Liver (tissue), 9 donors: ENCODE results near the gene ABHD14A. TPM values are rescaled to one million over a fixed set of nuclear protein-coding genes. Genes with fewer than 3 reads are reported as not detected.

ENCODE experiments used
- DNase-seq: peaks from one replicate; pipeline ENCODE4 v3.0.0-alpha.2; 2017; ENCODE audit warnings: low spot score
- H3K27ac ChIP-seq, 2 donors: one replicate each; pipeline ENCODE4 v1.7.0; 2013; ENCODE audit warnings: inconsistent platforms in 2 of 2, low read length in 2 of 2, control low read depth in 1 of 2, low read depth in 1 of 2, mild to moderate bottlenecking in 1 of 2
- H3K27me3 ChIP-seq, 4 donors: one replicate each; pipeline versions ENCODE4 v1.6.1 to v1.7.0; 2013; ENCODE audit warnings: low read length in 3 of 4, inconsistent platforms in 1 of 4, mild to moderate bottlenecking in 1 of 4, moderate library complexity in 1 of 4; ENCODE audit not compliant: control insufficient read depth in 4 of 4, insufficient read depth in 4 of 4
- H3K36me3 ChIP-seq, 4 donors: one replicate each; pipeline versions ENCODE4 v1.6.1 to v1.7.0; 2013; ENCODE audit warnings: low read length in 3 of 4, mild to moderate bottlenecking in 3 of 4, low read depth in 1 of 4, moderate library complexity in 1 of 4; ENCODE audit not compliant: control insufficient read depth in 4 of 4, insufficient read depth in 3 of 4
- H3K4me1 ChIP-seq, 4 donors: one replicate each; pipeline versions ENCODE4 v1.6.1 to v1.7.0; 2013; ENCODE audit warnings: low read length in 3 of 4, mild to moderate bottlenecking in 3 of 4, moderate library complexity in 1 of 4; ENCODE audit not compliant: control insufficient read depth in 4 of 4, insufficient read depth in 4 of 4
- H3K4me3 ChIP-seq, 3 donors: one replicate each; pipeline versions ENCODE4 v1.6.1 to v1.7.0; 2013; ENCODE audit warnings: low read length in 3 of 3, control low read depth in 1 of 3, low read depth in 1 of 3, mild to moderate bottlenecking in 1 of 3
- H3K9ac ChIP-seq, 2 donors: one replicate each; pipeline ENCODE4 v1.7.0; 2013; ENCODE audit warnings: low read length in 2 of 2, mild to moderate bottlenecking in 2 of 2, moderate library complexity in 2 of 2, control low read depth in 1 of 2, low read depth in 1 of 2
- H3K9me3 ChIP-seq, 4 donors: one replicate each; pipeline versions ENCODE4 v1.6.1 to v1.7.0; 2013; ENCODE audit warnings: low read length in 3 of 4; ENCODE audit not compliant: control insufficient read depth in 4 of 4
- CTCF ChIP-seq: fragments of 150-350 bp; IDR thresholded peaks from 2 replicates; pipeline ENCODE4 v1.5.1; 2017; ENCODE audit warnings: improper control_type of control experiment, low read depth, low read length; ENCODE audit not compliant: missing input control
- EGR1 ChIP-seq, 2 donors: IDR thresholded peaks; 2 replicates each; pipeline ENCODE4 v1.6.1; 2016 to 2018; ENCODE audit warnings: antibody characterized with exemption in 2 of 2, low read depth in 2 of 2
- FOXA1 ChIP-seq: IDR thresholded peaks from 2 replicates; pipeline ENCODE4 v1.6.1; 2016; ENCODE audit warnings: antibody characterized with exemption
- FOXA2 ChIP-seq: IDR thresholded peaks from 2 replicates; pipeline ENCODE4 v1.6.1; 2016; ENCODE audit warnings: antibody characterized with exemption
- GABPA ChIP-seq, 2 donors: IDR thresholded peaks in 1 of 2; conservative IDR thresholded peaks in 1 of 2; 2 replicates each; pipeline ENCODE4 v1.6.1; 2016; ENCODE audit warnings: antibody characterized with exemption in 2 of 2, mild to moderate bottlenecking in 1 of 2, moderate library complexity in 1 of 2
- HNF4A ChIP-seq, 2 donors: conservative IDR thresholded peaks; 2 replicates each; pipeline ENCODE4 v1.6.1; 2016; ENCODE audit warnings: antibody characterized with exemption in 2 of 2, mild to moderate bottlenecking in 2 of 2
- HNF4G ChIP-seq: IDR thresholded peaks from 2 replicates; pipeline ENCODE4 v1.6.1; 2016; ENCODE audit warnings: antibody characterized with exemption
- JUND ChIP-seq, 2 donors: IDR thresholded peaks; 2 replicates each; pipeline ENCODE4 v1.6.1; 2016; ENCODE audit warnings: antibody characterized with exemption in 2 of 2
- MAX ChIP-seq: IDR thresholded peaks from 2 replicates; pipeline ENCODE4 v1.6.1; 2016; ENCODE audit warnings: antibody characterized with exemption
- NR2F2 ChIP-seq: IDR thresholded peaks from 2 replicates; pipeline ENCODE4 v1.6.1; 2016; ENCODE audit warnings: antibody characterized with exemption
- RAD21 ChIP-seq, 2 donors: IDR thresholded peaks; 2 replicates each; pipeline ENCODE4 v1.6.1; 2016; ENCODE audit warnings: antibody characterized with exemption in 2 of 2, mild to moderate bottlenecking in 2 of 2
- REST ChIP-seq: IDR thresholded peaks from 2 replicates; pipeline ENCODE4 v1.6.1; 2016; ENCODE audit warnings: antibody characterized with exemption, mild to moderate bottlenecking
- RXRA ChIP-seq, 2 donors: IDR thresholded peaks; 2 replicates each; pipeline ENCODE4 v1.6.1; 2017 to 2018; ENCODE audit warnings: antibody characterized with exemption in 2 of 2, mild to moderate bottlenecking in 1 of 2
- SP1 ChIP-seq: IDR thresholded peaks from 2 replicates; pipeline ENCODE4 v1.6.1; 2018; ENCODE audit warnings: antibody characterized with exemption, mild to moderate bottlenecking
- TAF1 ChIP-seq: conservative IDR thresholded peaks from 2 replicates; pipeline ENCODE4 v1.6.1; 2016; ENCODE audit warnings: antibody characterized with exemption, mild to moderate bottlenecking
- YY1 ChIP-seq: IDR thresholded peaks from 2 replicates; pipeline ENCODE4 v1.6.1; 2016; ENCODE audit warnings: antibody characterized with exemption, mild to moderate bottlenecking
- ZBTB33 ChIP-seq: IDR thresholded peaks from 2 replicates; pipeline ENCODE4 v1.6.1; 2016; ENCODE audit warnings: antibody characterized with exemption
- WGBS: extraction: QIAGEN DNeasy Blood & Tissue Kit; methylation state at CpG from one replicate; pipeline ENCODE4 v1.1.7; 2013; 5-methylcytosine and 5-hydroxymethylcytosine counted together
- polyA plus RNA-seq, 2 donors: library from polyadenylated mRNA; stranded (reverse) in 1 of 2; unstranded in 1 of 2; fragments of 200-250 nt in 1 of 2; fragments of >200 nt in 1 of 2; fragmentation: Nextera tagmentation in 1 of 2; extraction: Ambion mirVana in 1 of 2; gene quantifications; one replicate each; pipeline versions ENCODE4 v1.2.1 to v1.2.3, GENCODE V29; 2013 to 2015
- total RNA-seq, 2 donors: library from RNA; depleted of rRNA; stranded (reverse); fragments of >200 nt; gene quantifications; one replicate each; pipeline ENCODE4 v1.2.3, GENCODE V29; 2014
- donor health status: healthy.
- donor health status: healthy.
- donor health status: healthy.
- donor health status: healthy.
- donor health status: healthy.

ABHD14A gene
- total and polyA plus RNA-seq, 4 donors = 8.2 to 19.9 (median 13.4) TPM

GRCh38 chr3:51961011-51961410 is 13.9 kb upstream of the ABHD14A start:
- DNase-seq = no peak
- Histone ChIP-seq H3K27ac (no peak overlapping the region), H3K36me3 (peaks cover 0 to 2% (median 0%) of the 10 kb centered on the region in 4 donors), H3K9me3 (no peaks in the 10 kb centered on the region), H3K4me1 (peaks cover 5 to 26% (median 14%) of the 10 kb centered on the region in 4 donors), H3K27me3 (no peaks in the 10 kb centered on the region), H3K4me3 (no peak overlapping the region), H3K9ac (no peak overlapping the region)
- 96% methylated on average over 18 of the region's 18 CpGs for WGBS
- no peak for TF ChIP-seq FOXA1
- no peak for TF ChIP-seq HNF4A (conservative IDR thresholded peaks at IDR 0.05)
- no peak for TF ChIP-seq CTCF
- TF ChIP-seq MAX = no peak
- no peak for TF ChIP-seq ZBTB33
- TF ChIP-seq YY1 = no peak
- TF ChIP-seq RXRA (IDR thresholded peaks at IDR 0.05) = no peak

- peaks cover 0 to 19% (median 10%) of the 10 kb centered on the region in 4 donors for H3K4me1 ChIP-seq
- 79% methylated on average over 9 of the region's 9 CpGs for WGBS
- no peaks in the 10 kb centered on the region for H3K9me3 ChIP-seq
- peaks cover 0 to 2% (median 0%) of the 10 kb centered on the region in 4 donors for H3K36me3 ChIP-seq
- H3K4me3 ChIP-seq = no peak overlapping the region
- no peak overlapping the region for H3K9ac ChIP-seq
- no peaks in the 10 kb centered on the region for H3K27me3 ChIP-seq
- no peak for DNase-seq
- no peak overlapping the region for H3K27ac ChIP-seq
- no peak for TF ChIP-seq HNF4A (conservative IDR thresholded peaks at IDR 0.05)
- no peak for TF ChIP-seq ZBTB33
- TF ChIP-seq JUND (IDR thresholded peaks at IDR 0.05) = no peak
- no peak for TF ChIP-seq RXRA (IDR thresholded peaks at IDR 0.05)
- no peak for TF ChIP-seq FOXA1
- TF ChIP-seq NR2F2 = no peak
- TF ChIP-seq MAX = no peak
- no peak for TF ChIP-seq HNF4G
- TF ChIP-seq YY1 = no peak
- no peak for TF ChIP-seq SP1
- no peak for TF ChIP-seq FOXA2
- TF ChIP-seq GABPA (IDR thresholded peaks at IDR 0.05 in 1 of 2, conservative IDR thresholded peaks at IDR 0.05 in 1 of 2) = no peak
- no peak for TF ChIP-seq TAF1
- no peak for TF ChIP-seq RAD21 (IDR thresholded peaks at IDR 0.05)
- no peak for TF ChIP-seq EGR1 (IDR thresholded peaks at IDR 0.05; ENCODE audit: low read depth in 2 of 2)
- no peak for TF ChIP-seq REST
- no peak for TF ChIP-seq CTCF
These were observed 13.0 kb upstream of the ABHD14A start for GRCh38 chr3:51961602-51962569.
